K562 (cell line): Measurements from ENCODE around the gene MESP1.

Source experiments
- BHLHE40 ChIP-seq: IDR thresholded peaks from 2 replicates; pipeline ENCODE4 v1.6.1; 2011; ENCODE audit warnings: low read length, improper control_type of control experiment
- FOS ChIP-seq: IDR thresholded peaks from 3 replicates; pipeline ENCODE4 v1.6.1; 2011; ENCODE audit not compliant: insufficient read length; ENCODE audit errors: extremely low read depth
- FOXA3 ChIP-seq, 2 experiments: fragments of 450-650 bp in 1 of 2; sonication (generic) in 1 of 2; formaldehyde crosslinking; IDR thresholded peaks in 1 of 2; conservative IDR thresholded peaks in 1 of 2; 2 replicates each; pipeline versions ENCODE4 v1.4.0 to v1.8.0; 2020 to 2022; ENCODE audit warnings: mild to moderate bottlenecking in 2 of 2, missing genetic modification reagents in 1 of 2
- ILF3 ChIP-seq: fragments of 450-650 bp; IDR thresholded peaks from 2 replicates; pipeline ENCODE4 v1.6.1; 2018; ENCODE audit warnings: antibody characterized with exemption, mild to moderate bottlenecking, moderate library complexity, borderline replicate concordance
- JUND ChIP-seq, 2 experiments: IDR thresholded peaks; 2 replicates in 1 of 2; 3 replicates in 1 of 2; pipeline ENCODE4 v1.6.1; 2011; ENCODE audit warnings: borderline replicate concordance in 2 of 2, low read depth in 2 of 2, low read length in 2 of 2, improper control_type of control experiment in 1 of 2, missing biosample characterization in 1 of 2, missing genetic modification characterization in 1 of 2, missing genetic modification reagents in 1 of 2
- KLF1 ChIP-seq: fragments of 450-650 bp; IDR thresholded peaks from 2 replicates; pipeline ENCODE4 v1.6.1; 2016; ENCODE audit warnings: missing genetic modification characterization, missing compliant biosample characterization
- NEUROD1 ChIP-seq: fragments of 150-350 bp; IDR thresholded peaks from 2 replicates; pipeline ENCODE4 v1.6.1; 2014; ENCODE audit warnings: borderline replicate concordance, low read length, low read depth; ENCODE audit not compliant: partially characterized antibody
- RHOXF2B ChIP-seq: fragments of 250-450 bp; sonication (Bioruptor Pico); conservative IDR thresholded peaks from 2 replicates; pipeline ENCODE4 v1.5.1; 2021
- TEAD1 ChIP-seq, 2 experiments: fragments of 450-650 bp in 1 of 2; sonication (generic) in 1 of 2; formaldehyde crosslinking; IDR thresholded peaks; 2 replicates each; pipeline versions ENCODE4 v1.4.0 to v1.8.0; 2020 to 2022; ENCODE audit warnings: mild to moderate bottlenecking in 2 of 2, missing genetic modification reagents in 1 of 2
- ZNF175 ChIP-seq: fragments of 200-800 bp; sonication (Bioruptor generic); IDR thresholded peaks from 2 replicates; pipeline ENCODE4 v1.6.1; 2016; ENCODE audit warnings: low read depth, mild to moderate bottlenecking, missing genetic modification characterization, missing compliant biosample characterization
- ZNF224 ChIP-seq: sonication (generic); formaldehyde crosslinking; IDR thresholded peaks from 2 replicates; pipeline ENCODE4 v1.8.0; 2022; ENCODE audit warnings: mild to moderate bottlenecking, missing genetic modification reagents
- TF ChIP-seq, protein P1 (sequence below): fragments of 450-650 bp; IDR thresholded peaks from 2 replicates; pipeline ENCODE4 v1.6.1; 2016; ENCODE audit warnings: low read depth

DNA sequence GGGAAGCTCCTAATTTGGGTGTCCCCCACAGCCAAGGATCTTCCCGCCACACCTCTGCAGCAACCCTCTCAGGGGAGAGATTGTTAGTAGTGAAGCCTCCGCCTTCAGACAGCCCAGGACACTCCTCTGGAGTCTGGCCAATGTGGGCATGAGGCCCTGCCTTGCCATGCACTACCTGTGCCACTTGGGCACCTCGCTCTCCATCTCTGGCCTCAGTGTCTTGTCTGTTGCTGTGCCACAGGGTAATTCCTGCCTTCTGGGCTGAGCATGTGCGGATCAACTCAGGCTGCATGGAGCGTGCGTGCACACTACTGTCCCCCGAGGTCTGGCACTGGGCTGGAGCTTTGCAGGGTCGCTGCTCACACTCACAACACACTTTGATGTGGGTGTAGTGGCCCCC is 7.9 kb upstream of the MESP1 start:
- TF ChIP-seq FOS, result no peak
- no peak for TF ChIP-seq BHLHE40
- TF ChIP-seq TEAD1 (CRISPR knock-in tag; IDR thresholded peaks at IDR 0.05), result no peak
- no peak for TF ChIP-seq KLF1 (tag)
- no peak for TF ChIP-seq RHOXF2B (CRISPR knock-in tag)
- no peak for TF ChIP-seq ILF3
- no peak for TF ChIP-seq FOXA3 (CRISPR knock-in tag; conservative IDR thresholded peaks at IDR 0.05 in 1 of 2, IDR thresholded peaks at IDR 0.05 in 1 of 2)
- no peak for TF ChIP-seq ZNF224 (CRISPR knock-in tag)
- TF ChIP-seq, protein P1, sequence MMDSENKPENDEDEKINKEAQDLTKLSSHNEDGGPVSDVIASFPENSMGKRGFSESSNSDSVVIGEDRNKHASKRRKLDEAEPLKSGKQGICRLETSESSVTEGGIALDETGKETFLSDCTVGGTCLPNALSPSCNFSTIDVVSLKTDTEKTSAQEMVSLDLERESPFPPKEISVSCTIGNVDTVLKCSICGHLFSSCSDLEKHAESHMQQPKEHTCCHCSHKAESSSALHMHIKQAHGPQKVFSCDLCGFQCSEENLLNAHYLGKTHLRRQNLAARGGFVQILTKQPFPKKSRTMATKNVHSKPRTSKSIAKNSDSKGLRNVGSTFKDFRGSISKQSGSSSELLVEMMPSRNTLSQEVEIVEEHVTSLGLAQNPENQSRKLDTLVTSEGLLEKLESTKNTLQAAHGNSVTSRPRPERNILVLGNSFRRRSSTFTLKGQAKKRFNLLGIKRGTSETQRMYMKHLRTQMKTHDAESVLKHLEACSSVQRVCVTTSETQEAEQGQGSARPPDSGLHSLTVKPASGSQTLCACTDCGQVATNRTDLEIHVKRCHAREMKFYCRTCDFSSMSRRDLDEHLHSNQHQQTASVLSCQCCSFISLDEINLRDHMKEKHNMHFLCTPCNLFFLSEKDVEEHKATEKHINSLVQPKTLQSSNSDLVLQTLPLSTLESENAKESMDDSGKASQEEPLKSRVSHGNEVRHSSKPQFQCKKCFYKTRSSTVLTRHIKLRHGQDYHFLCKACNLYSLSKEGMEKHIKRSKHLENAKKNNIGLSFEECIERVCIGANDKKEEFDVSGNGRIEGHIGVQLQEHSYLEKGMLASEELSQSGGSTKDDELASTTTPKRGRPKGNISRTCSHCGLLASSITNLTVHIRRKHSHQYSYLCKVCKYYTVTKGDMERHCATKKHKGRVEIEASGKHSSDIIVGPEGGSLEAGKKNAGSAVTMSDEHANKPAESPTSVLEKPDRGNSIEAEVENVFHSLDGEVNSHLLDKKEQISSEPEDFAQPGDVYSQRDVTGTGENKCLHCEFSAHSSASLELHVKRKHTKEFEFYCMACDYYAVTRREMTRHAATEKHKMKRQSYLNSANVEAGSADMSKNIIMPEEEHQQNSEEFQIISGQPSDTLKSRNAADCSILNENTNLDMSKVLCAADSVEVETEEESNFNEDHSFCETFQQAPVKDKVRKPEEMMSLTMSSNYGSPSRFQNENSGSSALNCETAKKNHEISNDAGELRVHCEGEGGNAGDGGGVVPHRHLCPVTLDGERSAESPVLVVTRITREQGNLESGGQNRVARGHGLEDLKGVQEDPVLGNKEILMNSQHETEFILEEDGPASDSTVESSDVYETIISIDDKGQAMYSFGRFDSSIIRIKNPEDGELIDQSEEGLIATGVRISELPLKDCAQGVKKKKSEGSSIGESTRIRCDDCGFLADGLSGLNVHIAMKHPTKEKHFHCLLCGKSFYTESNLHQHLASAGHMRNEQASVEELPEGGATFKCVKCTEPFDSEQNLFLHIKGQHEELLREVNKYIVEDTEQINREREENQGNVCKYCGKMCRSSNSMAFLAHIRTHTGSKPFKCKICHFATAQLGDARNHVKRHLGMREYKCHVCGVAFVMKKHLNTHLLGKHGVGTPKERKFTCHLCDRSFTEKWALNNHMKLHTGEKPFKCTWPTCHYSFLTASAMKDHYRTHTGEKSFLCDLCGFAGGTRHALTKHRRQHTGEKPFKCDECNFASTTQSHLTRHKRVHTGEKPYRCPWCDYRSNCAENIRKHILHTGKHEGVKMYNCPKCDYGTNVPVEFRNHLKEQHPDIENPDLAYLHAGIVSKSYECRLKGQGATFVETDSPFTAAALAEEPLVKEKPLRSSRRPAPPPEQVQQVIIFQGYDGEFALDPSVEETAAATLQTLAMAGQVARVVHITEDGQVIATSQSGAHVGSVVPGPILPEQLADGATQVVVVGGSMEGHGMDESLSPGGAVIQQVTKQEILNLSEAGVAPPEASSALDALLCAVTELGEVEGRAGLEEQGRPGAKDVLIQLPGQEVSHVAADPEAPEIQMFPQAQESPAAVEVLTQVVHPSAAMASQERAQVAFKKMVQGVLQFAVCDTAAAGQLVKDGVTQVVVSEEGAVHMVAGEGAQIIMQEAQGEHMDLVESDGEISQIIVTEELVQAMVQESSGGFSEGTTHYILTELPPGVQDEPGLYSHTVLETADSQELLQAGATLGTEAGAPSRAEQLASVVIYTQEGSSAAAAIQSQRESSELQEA, result no peak
- TF ChIP-seq NEUROD1, result no peak
- TF ChIP-seq JUND (IDR thresholded peaks at IDR 0.05; ENCODE audit: borderline replicate concordance, low read depth, low read length), result no peak
- TF ChIP-seq JUND (tag; IDR thresholded peaks at IDR 0.05; ENCODE audit: borderline replicate concordance, low read depth, low read length), result no peak
- no peak for TF ChIP-seq ZNF175 (CRISPR knock-in tag)
